ENCODE results near the gene PHLPP1.

DNA sequence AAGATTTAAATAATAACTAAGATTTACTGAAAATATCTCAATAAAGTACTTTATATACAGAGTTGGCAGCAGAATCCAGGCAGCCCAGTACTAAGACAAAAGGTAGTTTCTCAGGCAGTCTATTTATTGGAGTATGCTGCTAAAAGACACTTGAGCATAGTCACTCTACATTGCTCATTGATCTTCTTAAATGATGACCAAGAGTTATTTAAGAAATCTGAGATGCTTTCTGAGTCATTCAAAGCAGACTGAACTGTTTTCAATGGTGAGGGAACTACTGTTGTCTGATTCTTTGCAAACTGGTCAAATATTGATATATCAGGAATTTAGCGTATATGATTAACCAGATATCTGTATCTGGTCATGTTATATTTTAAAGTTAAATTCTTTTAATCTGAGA lies 133.6 kb downstream of the PHLPP1 start:
- TF ChIP-seq NFIC (IDR thresholded peaks at IDR 0.05) (no peak), RAD21 (IDR thresholded peaks at IDR 0.05; ENCODE audit: low read depth) (no peak), EP300 (IDR thresholded peaks at IDR 0.05; ENCODE audit: borderline replicate concordance) (no peak), TCF12 (IDR thresholded peaks at IDR 0.05; ENCODE audit: low read depth) (no peak), TAF1 (IDR thresholded peaks at IDR 0.05; ENCODE audit: low read depth) (no peak), CREB1 (IDR thresholded peaks at IDR 0.05; ENCODE audit: low read depth) (no peak), EGR1 (IDR thresholded peaks at IDR 0.05) (no peak), YY1 (IDR thresholded peaks at IDR 0.05; ENCODE audit: low read depth) (no peak), CEBPB (IDR thresholded peaks at IDR 0.05) (no peak), ZBTB7A (IDR thresholded peaks at IDR 0.05; ENCODE audit: low read depth) (no peak), TEAD4 (IDR thresholded peaks at IDR 0.05) (no peak)
- TF ChIP-seq, protein P1, sequence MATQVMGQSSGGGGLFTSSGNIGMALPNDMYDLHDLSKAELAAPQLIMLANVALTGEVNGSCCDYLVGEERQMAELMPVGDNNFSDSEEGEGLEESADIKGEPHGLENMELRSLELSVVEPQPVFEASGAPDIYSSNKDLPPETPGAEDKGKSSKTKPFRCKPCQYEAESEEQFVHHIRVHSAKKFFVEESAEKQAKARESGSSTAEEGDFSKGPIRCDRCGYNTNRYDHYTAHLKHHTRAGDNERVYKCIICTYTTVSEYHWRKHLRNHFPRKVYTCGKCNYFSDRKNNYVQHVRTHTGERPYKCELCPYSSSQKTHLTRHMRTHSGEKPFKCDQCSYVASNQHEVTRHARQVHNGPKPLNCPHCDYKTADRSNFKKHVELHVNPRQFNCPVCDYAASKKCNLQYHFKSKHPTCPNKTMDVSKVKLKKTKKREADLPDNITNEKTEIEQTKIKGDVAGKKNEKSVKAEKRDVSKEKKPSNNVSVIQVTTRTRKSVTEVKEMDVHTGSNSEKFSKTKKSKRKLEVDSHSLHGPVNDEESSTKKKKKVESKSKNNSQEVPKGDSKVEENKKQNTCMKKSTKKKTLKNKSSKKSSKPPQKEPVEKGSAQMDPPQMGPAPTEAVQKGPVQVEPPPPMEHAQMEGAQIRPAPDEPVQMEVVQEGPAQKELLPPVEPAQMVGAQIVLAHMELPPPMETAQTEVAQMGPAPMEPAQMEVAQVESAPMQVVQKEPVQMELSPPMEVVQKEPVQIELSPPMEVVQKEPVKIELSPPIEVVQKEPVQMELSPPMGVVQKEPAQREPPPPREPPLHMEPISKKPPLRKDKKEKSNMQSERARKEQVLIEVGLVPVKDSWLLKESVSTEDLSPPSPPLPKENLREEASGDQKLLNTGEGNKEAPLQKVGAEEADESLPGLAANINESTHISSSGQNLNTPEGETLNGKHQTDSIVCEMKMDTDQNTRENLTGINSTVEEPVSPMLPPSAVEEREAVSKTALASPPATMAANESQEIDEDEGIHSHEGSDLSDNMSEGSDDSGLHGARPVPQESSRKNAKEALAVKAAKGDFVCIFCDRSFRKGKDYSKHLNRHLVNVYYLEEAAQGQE (IDR thresholded peaks at IDR 0.05; ENCODE audit: low read depth) = no peak
- TF ChIP-seq, protein P2, sequence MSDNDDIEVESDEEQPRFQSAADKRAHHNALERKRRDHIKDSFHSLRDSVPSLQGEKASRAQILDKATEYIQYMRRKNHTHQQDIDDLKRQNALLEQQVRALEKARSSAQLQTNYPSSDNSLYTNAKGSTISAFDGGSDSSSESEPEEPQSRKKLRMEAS (IDR thresholded peaks at IDR 0.05) = no peak
